Left lung (tissue), 10 donors: Measurements from ENCODE around the gene ATG9B. TPM values are rescaled to one million over a fixed set of nuclear protein-coding genes. Genes with fewer than 3 reads are reported as not detected.

Source experiments
- ATAC-seq: fragments of 200-7000 bp; cut with Tn5 transposase; one replicate; pipeline ENCODE4 v1.9.1; 2020; ENCODE audit warnings: moderate library complexity
- DNase-seq, 4 donors: peaks; one replicate each; pipeline ENCODE4 v3.0.0-alpha.2; 2013 to 2020
- H3K27ac ChIP-seq, 2 donors: fragments of 200-600 bp; sonication (generic) in 1 of 2; one replicate each; pipeline versions ENCODE4 v1.5.0 to v1.8.0; 2020 to 2021
- H3K27me3 ChIP-seq, 2 donors: fragments of 200-600 bp; sonication (generic) in 1 of 2; one replicate each; pipeline versions ENCODE4 v1.5.0 to v1.8.0; 2020 to 2021
- H3K36me3 ChIP-seq, 2 donors: fragments of 200-600 bp; sonication (generic) in 1 of 2; one replicate each; pipeline versions ENCODE4 v1.5.0 to v1.8.0; 2020 to 2021
- H3K4me1 ChIP-seq, 2 donors: fragments of 200-600 bp; one replicate each; pipeline ENCODE4 v1.8.0; 2021
- H3K4me3 ChIP-seq, 2 donors: fragments of 200-600 bp; sonication (generic) in 1 of 2; one replicate each; pipeline versions ENCODE4 v1.5.0 to v1.8.0; 2020 to 2021; ENCODE audit warnings: mild to moderate bottlenecking in 1 of 2
- H3K9me3 ChIP-seq, 2 donors: fragments of 200-600 bp; sonication (generic) in 1 of 2; one replicate each; pipeline versions ENCODE4 v1.5.0 to v1.8.0; 2020 to 2021
- CTCF ChIP-seq, 2 donors: fragments of 200-600 bp; sonication (generic) in 1 of 2; IDR thresholded peaks; one replicate each; pipeline versions ENCODE4 v1.5.0 to v1.8.0; 2021; ENCODE audit warnings: antibody characterized with exemption in 2 of 2
- intact Hi-C, 2 donors: fragments of 100-400 bp; cut with DNase I; formaldehyde crosslinking; loops; one replicate each; pipeline versions ENCODE4 v1.11.2 to v1.14.2; 2022
- polyA plus RNA-seq, 6 donors: library from polyadenylated mRNA; unstranded; fragments of 120-200 nt; gene quantifications; one replicate each; pipeline ENCODE4 v1.2.1, GENCODE V29; 2013; ENCODE audit not compliant: insufficient read length in 6 of 6
- total RNA-seq, 2 donors: library from RNA; stranded (reverse); fragmentation: NEBNext Ultra II Directional; extraction: Animal tissue kit (Norgen Biotek cat#: 25700); gene quantifications; one replicate each; pipeline ENCODE4 v1.2.1, GENCODE V29; 2021
- donor health status: DM: no; HTN: yes; CAD: no.
- donor health status: DM: no; HTN: no; CAD: no.

ATG9B gene
- total and polyA plus RNA-seq, 8 donors, result 0.68 to 7.1 (median 3.6) TPM

- Histone ChIP-seq H3K9me3 (no peaks in the 10 kb centered on the region), H3K4me3 (no peak overlapping the region), H3K36me3 (no peaks in the 10 kb centered on the region), H3K4me1 (peaks cover 8 to 11% of the 10 kb centered on the region in 2 donors), H3K27ac (no peak overlapping the region), H3K27me3 (peaks cover 0 to 24% of the 10 kb centered on the region in 2 donors)
- ATAC-seq (no peak), DNase-seq (peak in 1 of 4 donors; percentile 26)
- intact Hi-C loops, result no loop called here
- TF ChIP-seq CTCF (IDR thresholded peaks at IDR 0.05), result no peak
Measured at GRCh38 chr7:151025924-151026671, 1.8 kb upstream of the ATG9B start.

GRCh38 chr7:151023232-151023631 is 1.1 kb downstream of the ATG9B start:
- DNase-seq, result no peak
- H3K36me3 ChIP-seq, result no peaks in the 10 kb centered on the region
- H3K9me3 ChIP-seq, result no peaks in the 10 kb centered on the region
- no peak for TF ChIP-seq CTCF (IDR thresholded peaks at IDR 0.05)
- no peak for ATAC-seq
- intact Hi-C loops, result no loop called here
- no peak overlapping the region for H3K4me3 ChIP-seq
- peaks cover 11 to 15% of the 10 kb centered on the region in 2 donors for H3K4me1 ChIP-seq
- no peak overlapping the region for H3K27ac ChIP-seq
- peaks cover 13 to 52% of the 10 kb centered on the region in 2 donors for H3K27me3 ChIP-seq

GRCh38 chr7:151020231-151020630 is 4.1 kb downstream of the ATG9B start:
- ATAC-seq (no peak), DNase-seq (no peak)
- intact Hi-C loops, result no loop called here
- Histone ChIP-seq H3K27me3 (peaks cover 18 to 82% of the 10 kb centered on the region in 2 donors), H3K27ac (no peak overlapping the region), H3K4me1 (peaks cover 12 to 20% of the 10 kb centered on the region in 2 donors), H3K36me3 (no peaks in the 10 kb centered on the region), H3K9me3 (no peaks in the 10 kb centered on the region), H3K4me3 (no peak overlapping the region)
- no peak for TF ChIP-seq CTCF (IDR thresholded peaks at IDR 0.05)

- Histone ChIP-seq H3K27me3 (peaks cover 18 to 91% of the 10 kb centered on the region in 2 donors), H3K36me3 (no peaks in the 10 kb centered on the region), H3K27ac (no peak overlapping the region), H3K4me3 (no peak overlapping the region), H3K9me3 (no peaks in the 10 kb centered on the region), H3K4me1 (peaks cover 12 to 24% of the 10 kb centered on the region in 2 donors)
- no peak for TF ChIP-seq CTCF (IDR thresholded peaks at IDR 0.05)
- peak in 1 of 4 donors; percentile 60 for DNase-seq
- ATAC-seq, result peak; percentile 9
- intact Hi-C loops, result no loop called here
Measured at GRCh38 chr7:151019130-151019447, 5.2 kb downstream of the ATG9B start.

GRCh38 chr7:151018421-151019129 is 5.7 kb downstream of the ATG9B start:
- peak in 2 of 4 donors; percentile 76 to 81 for DNase-seq
- Histone ChIP-seq H3K9me3 (no peaks in the 10 kb centered on the region), H3K27me3 (peaks cover 20 to 93% of the 10 kb centered on the region in 2 donors), H3K27ac (no peak overlapping the region), H3K4me1 (peaks cover 12 to 28% of the 10 kb centered on the region in 2 donors), H3K36me3 (no peaks in the 10 kb centered on the region), H3K4me3 (no peak overlapping the region)
- intact Hi-C loops, result no loop called here
- ATAC-seq, result peak; percentile 42
- TF ChIP-seq CTCF (IDR thresholded peaks at IDR 0.05), result peak in 1 of 2 donors; percentile 37
